ENCODE measurements around the gene SLC4A2.
A peak's percentile ranks its signal among the peaks of the same experiment; 100 is the strongest.

SLC4A2 gene

GRCh38 chr7:151085329-151085690 is 25.9 kb downstream of the SLC4A2 start:
- Histone ChIP-seq H3K27ac (ENCODE audit: insufficient read depth, low read length, poor library complexity, severe bottlenecking) (no peak overlapping the region), H3K4me3 (ENCODE audit: insufficient read depth, low read depth, low read length, poor library complexity, severe bottlenecking) (no peak overlapping the region)

DNA sequence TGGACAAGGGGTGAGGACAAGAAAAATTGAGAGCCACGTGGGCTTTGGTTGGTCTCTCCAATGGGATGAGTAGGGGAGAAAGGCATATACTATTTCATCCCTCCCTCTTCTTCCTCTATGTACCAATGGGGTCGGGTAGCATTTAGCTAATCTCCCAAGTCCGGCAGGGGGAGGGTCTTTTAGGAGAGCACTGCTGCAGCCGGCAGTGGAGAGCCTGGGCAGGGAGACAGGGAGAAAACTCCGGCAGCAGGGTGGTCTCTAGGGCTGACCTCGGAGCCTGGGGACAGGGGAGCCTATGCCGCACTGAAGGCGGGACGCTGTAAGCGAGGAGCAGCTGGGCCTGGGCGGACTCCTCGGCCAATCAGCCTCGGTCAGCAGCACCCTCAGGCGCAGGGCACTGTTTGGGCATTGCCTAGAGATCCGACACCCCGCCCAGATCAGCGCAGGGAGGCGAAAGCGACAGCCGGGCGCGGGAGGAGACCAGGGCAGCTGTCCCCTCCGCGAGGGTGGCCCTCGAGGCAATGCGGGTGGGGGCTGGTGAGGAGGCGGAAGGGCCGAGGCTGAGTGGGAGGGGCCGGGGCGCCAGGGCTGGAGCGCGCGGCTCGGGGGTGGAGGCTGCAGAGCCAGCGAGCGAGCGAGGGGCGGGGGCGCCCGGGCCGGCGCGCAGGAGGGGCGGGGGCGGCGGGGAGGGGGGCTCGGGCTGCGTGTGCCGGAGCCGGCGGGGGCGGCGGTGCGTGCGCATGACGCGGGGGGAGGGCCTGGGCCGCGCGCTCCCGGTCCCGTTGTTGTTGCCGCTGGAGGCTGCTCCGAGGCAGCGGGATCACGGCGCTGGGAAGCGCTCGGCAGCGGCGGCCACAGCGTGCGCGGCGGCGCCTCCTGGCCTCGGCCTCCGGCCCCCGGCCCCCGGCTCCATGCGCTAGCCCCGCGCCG is 26.6 kb downstream of the SLC4A2 start, which contains the start of gene AGAP3:
Gene AGAP3, plus strand, starts transcription at position 785 of the 930 bp plus-strand sequence. CDS start 267 bp downstream, outside the sequence.
- Histone ChIP-seq H3K4me1 (ENCODE audit: control insufficient read depth, insufficient read depth, low read length, poor library complexity, severe bottlenecking) (peaks cover 44% of the 10 kb centered on the region), H3K4me3 (ENCODE audit: insufficient read depth, low read depth, low read length, poor library complexity, severe bottlenecking) (peak within 1 kb of the TSS; percentile 83), H3K36me3 (ENCODE audit: control insufficient read depth, insufficient read depth, low read length) (no peaks in the 10 kb centered on the region), H3K27me3 (replicated peaks; ENCODE audit: control insufficient read depth, insufficient read depth, low read length, poor library complexity, severe bottlenecking) (no peaks in the 10 kb centered on the region), H3K9me3 (ENCODE audit: control insufficient read depth, low read length) (no peaks in the 10 kb centered on the region), H3K27ac (ENCODE audit: insufficient read depth, low read length, poor library complexity, severe bottlenecking) (peak within 1 kb of the TSS; percentile 59)
- peak; percentile 31 to 53 (median 52) for DNase-seq

More at GRCh38 chr7:151085329-151085690, 25.9 kb downstream of the SLC4A2 start:
- Histone ChIP-seq H3K4me1 (ENCODE audit: control insufficient read depth, insufficient read depth, low read length, poor library complexity, severe bottlenecking) (peaks cover 47% of the 10 kb centered on the region), H3K36me3 (ENCODE audit: control insufficient read depth, insufficient read depth, low read length) (no peaks in the 10 kb centered on the region), H3K9me3 (ENCODE audit: control insufficient read depth, low read length) (no peaks in the 10 kb centered on the region), H3K27me3 (replicated peaks; ENCODE audit: control insufficient read depth, insufficient read depth, low read length, poor library complexity, severe bottlenecking) (no peaks in the 10 kb centered on the region)
- DNase-seq, result no peak

GRCh38 chr7:151086802-151087244 is 27.4 kb downstream of the SLC4A2 start:
- peaks cover 36% of the 10 kb centered on the region for H3K4me1 ChIP-seq (ENCODE audit: control insufficient read depth, insufficient read depth, low read length, poor library complexity, severe bottlenecking)
- H3K27ac ChIP-seq (ENCODE audit: insufficient read depth, low read length, poor library complexity, severe bottlenecking), result peak overlapping the region; percentile 59
- H3K36me3 ChIP-seq (ENCODE audit: control insufficient read depth, insufficient read depth, low read length), result no peaks in the 10 kb centered on the region
- DNase-seq, result no peak
- no peaks in the 10 kb centered on the region for H3K27me3 ChIP-seq (replicated peaks; ENCODE audit: control insufficient read depth, insufficient read depth, low read length, poor library complexity, severe bottlenecking)
- H3K4me3 ChIP-seq (ENCODE audit: insufficient read depth, low read depth, low read length, poor library complexity, severe bottlenecking), result peak overlapping the region; percentile 83
- H3K9me3 ChIP-seq (ENCODE audit: control insufficient read depth, low read length), result no peaks in the 10 kb centered on the region

DNA sequence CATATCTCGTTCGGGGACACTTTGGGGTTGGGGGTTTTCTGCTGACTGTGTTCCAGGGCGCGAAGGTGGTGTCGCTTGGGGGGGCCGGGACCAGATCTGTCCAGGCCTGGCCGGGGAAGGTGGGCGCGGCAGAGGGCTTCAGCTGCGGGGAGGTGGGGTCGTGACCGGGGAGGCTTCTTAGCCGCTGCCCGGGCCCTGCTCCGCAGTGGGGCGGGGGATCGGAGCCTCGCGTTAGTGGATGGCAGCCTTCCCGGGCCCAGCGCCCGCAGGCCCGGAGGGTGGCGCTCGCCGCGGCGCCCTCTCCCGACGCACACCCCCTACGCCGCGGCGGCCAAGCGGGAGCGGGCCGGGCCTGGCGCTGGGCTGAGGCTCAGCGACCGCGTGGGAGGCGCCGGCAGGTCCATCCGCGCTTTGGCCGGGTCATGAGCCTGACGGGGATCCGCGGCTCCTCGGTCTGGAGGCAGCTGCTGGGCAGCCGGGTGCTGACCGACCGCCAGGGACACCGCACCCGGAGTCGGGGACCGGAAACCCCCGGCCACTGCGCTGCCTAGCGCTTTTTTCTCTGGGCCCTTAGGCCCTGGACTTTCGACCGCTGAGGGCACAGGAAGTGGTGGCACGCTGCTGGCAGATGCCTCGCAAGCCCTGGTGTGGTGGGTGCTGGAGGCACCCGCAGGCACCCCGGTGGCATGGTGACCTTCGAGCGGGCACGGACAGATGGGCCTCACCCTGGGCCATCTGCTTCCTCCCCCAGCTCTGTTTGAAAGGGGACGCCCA is 28.0 kb downstream of the SLC4A2 start:
- DNase-seq, result no peak

DNA sequence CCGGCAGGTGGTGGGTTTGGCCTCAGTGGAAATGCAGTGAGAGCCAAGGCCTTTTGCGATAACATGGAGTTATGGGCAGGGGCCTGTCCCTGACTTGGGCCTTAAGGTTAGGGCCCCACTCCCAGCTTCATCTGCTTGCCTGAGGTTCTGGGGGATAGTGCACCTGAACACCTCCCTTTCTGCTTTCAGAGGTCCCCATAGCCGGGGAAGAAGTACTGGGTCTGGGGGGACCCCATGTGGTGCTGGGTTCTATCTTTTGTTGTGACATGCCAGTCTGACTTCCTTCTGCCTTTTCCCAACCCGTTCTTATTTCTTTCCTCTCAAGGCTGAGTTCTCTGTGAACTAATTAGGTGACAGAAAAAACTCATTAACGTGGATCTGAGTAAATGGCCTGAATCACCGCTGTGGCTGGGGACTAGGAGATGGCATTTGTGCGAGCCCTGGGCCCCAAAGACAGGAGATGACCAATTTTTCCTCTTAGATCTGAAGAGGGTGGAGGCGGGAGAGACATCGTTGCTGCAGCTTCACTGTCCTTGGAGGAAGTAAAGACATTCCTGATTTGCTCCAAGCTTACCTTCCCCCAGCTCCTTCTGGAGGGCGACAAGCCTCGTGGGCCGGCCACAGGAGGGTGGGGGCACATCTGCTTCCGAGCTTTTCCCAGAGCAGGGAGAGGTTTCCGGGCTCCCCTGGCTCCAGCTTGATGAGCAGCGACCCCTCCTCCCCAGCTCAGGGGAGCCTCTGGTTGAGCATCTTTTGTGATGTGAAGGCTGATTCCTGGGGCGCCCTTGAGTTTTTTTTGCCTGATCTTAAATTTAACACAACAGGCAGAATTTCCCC is 28.8 kb downstream of the SLC4A2 start:
- Histone ChIP-seq H3K4me1 (ENCODE audit: control insufficient read depth, insufficient read depth, low read length, poor library complexity, severe bottlenecking) (peaks cover 26% of the 10 kb centered on the region), H3K27ac (ENCODE audit: insufficient read depth, low read length, poor library complexity, severe bottlenecking) (peak overlapping the region; percentile 59), H3K36me3 (ENCODE audit: control insufficient read depth, insufficient read depth, low read length) (no peaks in the 10 kb centered on the region), H3K27me3 (replicated peaks; ENCODE audit: control insufficient read depth, insufficient read depth, low read length, poor library complexity, severe bottlenecking) (no peaks in the 10 kb centered on the region), H3K9me3 (ENCODE audit: control insufficient read depth, low read length) (no peaks in the 10 kb centered on the region), H3K4me3 (ENCODE audit: insufficient read depth, low read depth, low read length, poor library complexity, severe bottlenecking) (peak overlapping the region; percentile 83)
- no peak for DNase-seq

More for the DNA sequence above, 28.0 kb downstream of the SLC4A2 start:
- Histone ChIP-seq H3K36me3 (ENCODE audit: control insufficient read depth, insufficient read depth, low read length) (no peaks in the 10 kb centered on the region), H3K27me3 (replicated peaks; ENCODE audit: control insufficient read depth, insufficient read depth, low read length, poor library complexity, severe bottlenecking) (no peaks in the 10 kb centered on the region), H3K27ac (ENCODE audit: insufficient read depth, low read length, poor library complexity, severe bottlenecking) (peak overlapping the region; percentile 59), H3K9me3 (ENCODE audit: control insufficient read depth, low read length) (no peaks in the 10 kb centered on the region), H3K4me1 (ENCODE audit: control insufficient read depth, insufficient read depth, low read length, poor library complexity, severe bottlenecking) (peaks cover 30% of the 10 kb centered on the region), H3K4me3 (ENCODE audit: insufficient read depth, low read depth, low read length, poor library complexity, severe bottlenecking) (peak overlapping the region; percentile 83)

DNA sequence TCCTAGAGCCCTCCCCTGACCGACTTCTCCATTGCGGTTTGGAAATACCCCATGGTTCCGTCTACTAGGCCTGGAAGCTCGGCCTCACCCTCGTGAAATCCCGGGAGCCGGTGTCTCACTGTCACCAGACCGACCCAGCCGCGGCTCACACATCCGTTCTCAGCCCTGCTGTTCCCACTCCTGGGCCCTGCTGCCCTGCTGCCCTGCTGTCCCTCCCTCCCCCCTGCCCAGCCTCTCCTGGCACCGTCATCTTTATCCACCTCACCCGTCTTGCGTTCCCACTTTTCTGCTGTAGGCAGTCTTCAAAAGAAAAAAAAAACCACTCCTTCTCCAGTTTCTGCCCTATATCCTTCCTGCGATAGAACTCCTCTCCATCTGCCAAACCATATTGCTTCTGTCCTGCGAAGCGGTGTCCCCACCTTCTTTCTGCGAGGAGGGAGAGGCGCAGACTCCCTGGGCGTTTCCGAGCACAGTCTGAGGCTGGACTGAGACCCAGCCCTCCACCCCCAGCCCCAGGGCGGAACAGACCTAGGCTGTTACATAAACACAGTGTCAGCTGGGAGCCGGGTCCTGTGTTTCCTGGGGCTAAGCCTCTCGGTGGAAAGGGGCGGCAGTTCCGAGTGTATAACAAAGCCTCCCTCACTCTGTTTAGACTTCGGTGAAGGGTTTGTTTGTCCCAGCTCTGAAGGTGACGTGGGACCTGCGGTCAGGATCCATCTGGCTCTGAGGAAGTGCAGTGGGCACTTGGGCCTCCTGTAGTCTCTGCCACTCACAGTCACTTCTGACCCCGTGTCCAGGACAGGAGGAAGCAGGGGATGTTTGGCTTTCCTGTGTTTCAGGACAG is 29.7 kb downstream of the SLC4A2 start:
- no peak overlapping the region for H3K4me3 ChIP-seq (ENCODE audit: insufficient read depth, low read depth, low read length, poor library complexity, severe bottlenecking)
- H3K9me3 ChIP-seq (ENCODE audit: control insufficient read depth, low read length), result no peaks in the 10 kb centered on the region
- no peak for DNase-seq
- H3K27ac ChIP-seq (ENCODE audit: insufficient read depth, low read length, poor library complexity, severe bottlenecking), result no peak overlapping the region
- H3K36me3 ChIP-seq (ENCODE audit: control insufficient read depth, insufficient read depth, low read length), result no peaks in the 10 kb centered on the region
- peaks cover 20% of the 10 kb centered on the region for H3K4me1 ChIP-seq (ENCODE audit: control insufficient read depth, insufficient read depth, low read length, poor library complexity, severe bottlenecking)
- no peaks in the 10 kb centered on the region for H3K27me3 ChIP-seq (replicated peaks; ENCODE audit: control insufficient read depth, insufficient read depth, low read length, poor library complexity, severe bottlenecking)

DNA sequence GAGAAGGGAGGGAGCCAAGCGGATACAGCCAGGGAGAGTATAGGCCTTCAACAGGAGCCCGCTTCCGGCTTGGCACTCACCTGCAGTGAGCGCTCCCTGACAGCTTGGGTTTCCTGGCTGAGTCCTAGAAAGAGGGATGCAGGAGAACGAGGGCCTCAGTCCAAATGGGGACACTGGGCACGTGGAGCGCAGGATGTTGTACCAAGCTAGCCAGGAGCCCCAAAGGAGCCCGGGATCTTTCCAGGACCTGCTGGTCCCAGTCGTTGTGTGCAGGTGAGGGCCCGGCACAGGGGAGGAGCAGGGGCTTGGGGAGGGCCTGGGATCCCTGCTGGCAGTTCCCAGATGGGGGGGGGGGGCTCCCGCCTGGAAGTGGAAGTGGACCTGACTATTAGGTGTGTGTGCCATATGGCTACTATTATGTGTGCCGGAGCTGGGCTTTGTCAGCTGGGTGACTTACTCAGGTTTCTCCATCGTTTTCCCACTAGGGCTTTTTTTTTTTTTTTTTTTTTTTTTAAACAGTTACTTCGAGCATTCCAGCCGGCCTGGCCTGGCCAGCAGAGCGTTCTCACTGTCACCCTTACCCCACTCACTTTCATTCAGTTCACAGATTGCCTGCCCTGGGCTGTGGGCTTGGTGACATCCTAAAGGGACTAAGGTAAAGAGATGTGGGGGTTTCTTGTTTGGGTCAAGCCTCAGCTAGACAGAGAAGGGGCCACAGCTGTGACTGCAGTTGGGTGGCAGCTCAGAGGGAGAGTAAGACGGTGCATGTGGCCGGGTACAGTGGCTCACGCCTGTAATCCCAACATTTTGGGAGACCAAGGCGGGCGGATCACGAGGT is 30.7 kb downstream of the SLC4A2 start:
- no peak overlapping the region for H3K4me3 ChIP-seq (ENCODE audit: insufficient read depth, low read depth, low read length, poor library complexity, severe bottlenecking)

DNA sequence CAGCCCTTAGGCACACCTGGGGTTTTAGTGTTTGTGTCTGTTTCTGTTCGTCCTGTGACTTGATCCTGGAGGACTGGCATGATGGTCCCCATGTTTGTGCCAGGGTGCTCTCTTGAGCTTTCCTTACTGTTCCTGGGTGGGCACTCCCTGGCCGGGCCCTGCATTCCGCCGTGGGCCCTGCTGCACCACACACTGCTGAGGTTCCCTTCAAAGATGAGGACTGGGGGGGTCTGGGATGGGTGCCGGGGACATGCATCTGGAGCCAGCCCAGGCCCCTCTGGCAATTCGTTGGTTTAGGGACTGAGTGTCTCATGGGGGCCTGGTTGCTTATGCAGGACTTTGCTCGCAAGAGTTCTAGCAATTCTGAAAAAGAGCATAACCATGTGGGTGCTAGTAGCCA is 31.6 kb downstream of the SLC4A2 start:
- Histone ChIP-seq H3K27ac (ENCODE audit: insufficient read depth, low read length, poor library complexity, severe bottlenecking) (no peak overlapping the region), H3K4me1 (ENCODE audit: control insufficient read depth, insufficient read depth, low read length, poor library complexity, severe bottlenecking) (peaks cover 13% of the 10 kb centered on the region), H3K36me3 (ENCODE audit: control insufficient read depth, insufficient read depth, low read length) (no peaks in the 10 kb centered on the region), H3K4me3 (ENCODE audit: insufficient read depth, low read depth, low read length, poor library complexity, severe bottlenecking) (no peak overlapping the region), H3K27me3 (replicated peaks; ENCODE audit: control insufficient read depth, insufficient read depth, low read length, poor library complexity, severe bottlenecking) (no peaks in the 10 kb centered on the region), H3K9me3 (ENCODE audit: control insufficient read depth, low read length) (no peaks in the 10 kb centered on the region)
- DNase-seq, result no peak

More for the DNA sequence above, 30.7 kb downstream of the SLC4A2 start:
- Histone ChIP-seq H3K27me3 (replicated peaks; ENCODE audit: control insufficient read depth, insufficient read depth, low read length, poor library complexity, severe bottlenecking) (no peaks in the 10 kb centered on the region), H3K36me3 (ENCODE audit: control insufficient read depth, insufficient read depth, low read length) (no peaks in the 10 kb centered on the region), H3K27ac (ENCODE audit: insufficient read depth, low read length, poor library complexity, severe bottlenecking) (no peak overlapping the region), H3K4me1 (ENCODE audit: control insufficient read depth, insufficient read depth, low read length, poor library complexity, severe bottlenecking) (peaks cover 19% of the 10 kb centered on the region), H3K9me3 (ENCODE audit: control insufficient read depth, low read length) (no peaks in the 10 kb centered on the region)
- no peak for DNase-seq
